HepG2 (cell line): ENCODE data around the gene ALCAM. TPM values are rescaled to one million over a fixed set of nuclear protein-coding genes. Genes with fewer than 3 reads are reported as not detected.
A peak's percentile ranks its signal among the peaks of the same experiment; 100 is the strongest.

Experiments used
- ATAC-seq: fragments of 200-7000 bp; cut with Tn5 transposase; 3 replicates; pipeline ENCODE4 v1.9.1; 2020; ENCODE audit warnings: mild to moderate bottlenecking, moderate library complexity
- Bru-seq: library from RNA; stranded (reverse); fragments of 400-500 nt; gene quantifications from one replicate; lab custom pipeline; 2021; lab: Mats Ljungman, UMichigan
- BruChase-seq, 2 experiments: library from RNA; stranded (reverse); fragments of 400-500 nt; gene quantifications; one replicate each; lab custom pipeline; 2021; lab: Mats Ljungman, UMichigan
- BruUV-seq: library from RNA; stranded (reverse); fragments of 400-500 nt; replicated peaks from 2 replicates; lab custom pipeline; 2021; lab: Mats Ljungman, UMichigan
- CTCF ChIA-PET: fragments of 300-600 bp; formaldehyde crosslinking; extraction: SDS; loops from one replicate; lab custom pipeline; 2021; ENCODE audit warnings: low total read pairs, inconsistent platforms, low intra/inter-chr PET ratio; lab: Yijun Ruan, JAX
- POLR2A ChIA-PET: fragments of 350-600 bp; sonication (Branson Sonifier 250); formaldehyde crosslinking; loops from one replicate; lab custom pipeline; 2020; ENCODE audit warnings: antibody characterized with exemption, inconsistent platforms; lab: Yijun Ruan, JAX
- DNase-seq: peaks from one replicate; pipeline ENCODE4 v3.0.0-alpha.2; 2015; ENCODE audit warnings: low spot score
- FAIRE-seq: peaks from 3 replicates; lab custom pipeline; 2011; peaks lifted over from hg19 to GRCh38; lab: Jason Lieb, UNC
- H2AFZ ChIP-seq: one replicate; pipeline ENCODE4 v1.6.1; 2011; ENCODE audit warnings: low read length, inconsistent platforms
- H3K27ac ChIP-seq: fragments of 300-600 bp; 3 replicates; pipeline ENCODE4 v1.8.0; 2011; ENCODE audit warnings: mixed run types, mild to moderate bottlenecking, mixed read lengths, low read length, inconsistent platforms; ENCODE audit not compliant: insufficient read depth; ENCODE audit errors: extremely low read length
- H3K27me3 ChIP-seq, 2 experiments: fragments of 200-600 bp in 1 of 2; 2 replicates in 1 of 2; 3 replicates in 1 of 2; pipeline versions ENCODE4 v1.6.0 to v1.8.0; 2011; ENCODE audit warnings: low read length in 2 of 2, mild to moderate bottlenecking in 2 of 2, moderate library complexity in 2 of 2, inconsistent platforms in 1 of 2; ENCODE audit not compliant: insufficient read depth in 2 of 2, control insufficient read depth in 1 of 2
- H3K36me3 ChIP-seq, 2 experiments: fragments of 200-600 bp in 1 of 2; replicated peaks in 1 of 2; 2 replicates in 1 of 2; 3 replicates in 1 of 2; pipeline versions ENCODE4 v1.5.1 to v1.8.0; 2011; ENCODE audit warnings: low read length in 2 of 2, inconsistent platforms in 1 of 2; ENCODE audit not compliant: insufficient read depth in 2 of 2, control insufficient read depth in 1 of 2
- H3K4me1 ChIP-seq: 2 replicates; pipeline ENCODE4 v1.5.1; 2012; ENCODE audit warnings: low read length, inconsistent platforms; ENCODE audit not compliant: insufficient read depth
- H3K4me2 ChIP-seq: 2 replicates; pipeline ENCODE4 v1.6.0; 2011; ENCODE audit warnings: low read depth, low read length, inconsistent platforms
- H3K4me3 ChIP-seq, 3 experiments: fragments of 200-600 bp in 1 of 3; sonication (generic), shearing (Covaris generic) in 1 of 3; replicated peaks in 1 of 3; 2 replicates each; pipeline ENCODE4 v1.5.1; 2011 to 2016; ENCODE audit warnings: low read length in 3 of 3, inconsistent platforms in 2 of 3, low read depth in 2 of 3, mild to moderate bottlenecking in 2 of 3, control low read depth in 1 of 3, mixed read lengths in 1 of 3; ENCODE audit not compliant: insufficient read depth in 1 of 3
- H3K79me2 ChIP-seq: one replicate; pipeline ENCODE4 v1.6.1; 2011; ENCODE audit warnings: low read length, inconsistent platforms; ENCODE audit not compliant: insufficient read depth
- H3K9ac ChIP-seq: 2 replicates; pipeline ENCODE4 v1.6.0; 2011; ENCODE audit warnings: mild to moderate bottlenecking, low read depth, low read length, inconsistent platforms; ENCODE audit not compliant: insufficient read depth
- H3K9me3 ChIP-seq: 2 replicates; pipeline ENCODE4 v1.5.1; 2012; ENCODE audit warnings: mild to moderate bottlenecking, low read length
- H4K20me1 ChIP-seq: 2 replicates; pipeline ENCODE4 v1.6.0; 2011; ENCODE audit warnings: inconsistent platforms, mild to moderate bottlenecking, low read length, moderate library complexity; ENCODE audit not compliant: insufficient read depth
- AHR ChIP-seq: IDR thresholded peaks from 2 replicates; pipeline ENCODE4 v1.6.1; 2018; ENCODE audit warnings: missing genetic modification reagents, missing compliant biosample characterization
- CHD2 ChIP-seq: IDR thresholded peaks from 2 replicates; pipeline ENCODE4 v1.6.1; 2011; ENCODE audit warnings: low read depth, low read length, improper control_type of control experiment
- HNRNPUL1 ChIP-seq: fragments of 200-400 bp; formaldehyde crosslinking; IDR thresholded peaks from 2 replicates; pipeline ENCODE4 v1.6.1; 2017; ENCODE audit warnings: low read depth, mild to moderate bottlenecking, low read length, moderate library complexity
- NCOA5 ChIP-seq: sonication (generic); formaldehyde crosslinking; IDR thresholded peaks from 2 replicates; pipeline ENCODE4 v1.4.0; 2020; ENCODE audit warnings: missing genetic modification reagents
- PAWR ChIP-seq: sonication (generic); formaldehyde crosslinking; IDR thresholded peaks from 2 replicates; pipeline ENCODE4 v1.4.0; 2020; ENCODE audit warnings: missing genetic modification reagents, mild to moderate bottlenecking, borderline replicate concordance
- RFX1 ChIP-seq: fragments of 450-650 bp; IDR thresholded peaks from 2 replicates; pipeline ENCODE4 v1.6.1; 2017
- SKI ChIP-seq: fragments of 450-650 bp; IDR thresholded peaks from one replicate; pipeline ENCODE4 v1.6.1; 2018; ENCODE audit warnings: mild to moderate bottlenecking; ENCODE audit not compliant: partially characterized antibody
- SOX13 ChIP-seq, 3 experiments: fragments of 450-650 bp in 1 of 3; sonication (generic) in 1 of 3; formaldehyde crosslinking in 1 of 3; IDR thresholded peaks in 2 of 3; conservative IDR thresholded peaks in 1 of 3; 2 replicates each; pipeline versions ENCODE4 v1.5.0 to v1.6.1; 2016 to 2020; ENCODE audit warnings: antibody characterized with exemption in 1 of 3, mild to moderate bottlenecking in 1 of 3, missing compliant biosample characterization in 1 of 3, missing genetic modification reagents in 1 of 3, moderate library complexity in 1 of 3
- SUZ12 ChIP-seq: fragments of 150-350 bp; IDR thresholded peaks from 2 replicates; pipeline ENCODE4 v1.6.1; 2014; ENCODE audit warnings: low read depth, low read length
- ZNF468 ChIP-seq: sonication (generic); formaldehyde crosslinking; IDR thresholded peaks from 2 replicates; pipeline ENCODE4 v1.8.0; 2022; ENCODE audit warnings: mild to moderate bottlenecking, moderate library complexity, missing genetic modification reagents
- WGBS: methylation state at CpG from one replicate; pipeline ENCODE4 v1.1.6; 2017; ENCODE audit warnings: low lambda C conversion rate; 5-methylcytosine and 5-hydroxymethylcytosine counted together
- in situ Hi-C: cut with HindIII; loops from 2 replicates; pipeline ENCODE4 v1.10.0; 2017; ENCODE audit warnings: low pct_unique_long_range_greater_than_20kb; ENCODE audit not compliant: extremely low pct_ligation_motif_present
- intact Hi-C: fragments of 100-400 bp; cut with micrococcal nuclease; formaldehyde crosslinking; loops from one replicate; pipeline ENCODE4 v1.10.0; 2022; ENCODE audit not compliant: unreplicated experiment
- long read RNA-seq, 2 experiments: library from RNA in 1 of 2; library from polyadenylated mRNA in 1 of 2; stranded (forward) in 1 of 2; unstranded in 1 of 2; transcript quantifications; one replicate each; pipeline ENCODE4 v2.0.0, GENCODE V29; 2019 to 2022
- polyA minus RNA-seq, 3 experiments: library from RNA; depleted of rRNA, polyadenylated mRNA; stranded (reverse); fragments of >200 nt; gene quantifications; 2 replicates each; pipeline ENCODE4 v1.2.3, GENCODE V29; 2011; ENCODE audit warnings: low replicate concordance in 1 of 3
- polyA plus RNA-seq, 8 experiments: library from polyadenylated mRNA; depleted of rRNA in 3 of 8; stranded (reverse) in 7 of 8; unstranded in 1 of 8; fragments of >200 nt; fragmentation: Illumina TruSeq in 4 of 8; extraction: Trizol in 4 of 8; gene quantifications; 2 replicates each; pipeline versions ENCODE4 v1.2.1 to v1.2.3, GENCODE V29; 2011 to 2016; ENCODE audit warnings: low read depth in 4 of 8, missing spikeins in 1 of 8, mixed read lengths in 1 of 8; ENCODE audit not compliant: insufficient read depth in 1 of 8
- total RNA-seq, 5 experiments: library from RNA; depleted of rRNA; stranded (reverse); fragments of >200 nt; fragmentation: Illumina TruSeq; extraction: Trizol; gene quantifications; 2 replicates each; pipeline ENCODE4 v1.2.3, GENCODE V29; 2016; ENCODE audit warnings: low read depth in 1 of 5
- TF ChIP-seq, protein P1 (sequence below): sonication (generic); formaldehyde crosslinking; IDR thresholded peaks from 2 replicates; pipeline ENCODE4 v1.5.0; 2020; ENCODE audit warnings: mild to moderate bottlenecking, low read depth, missing genetic modification reagents, borderline replicate concordance
- TF ChIP-seq, protein P2 (sequence below): sonication (generic); formaldehyde crosslinking; IDR thresholded peaks from 2 replicates; pipeline ENCODE4 v1.8.1; 2023; ENCODE audit warnings: missing genetic modification reagents, inconsistent platforms, borderline replicate concordance
- TF ChIP-seq, protein P3 (sequence below), 2 experiments: fragments of 450-650 bp in 1 of 2; sonication (generic) in 1 of 2; formaldehyde crosslinking; IDR thresholded peaks; 2 replicates each; pipeline versions ENCODE4 v1.5.0 to v1.8.0; 2020 to 2022; ENCODE audit warnings: mild to moderate bottlenecking in 1 of 2, missing genetic modification reagents in 1 of 2

Gene ALCAM
- total RNA-seq (2016; rRNA removed; fragmentation: Illumina TruSeq; extraction: Trizol) (17.7 and 33.1 TPM in 2 replicates), polyA plus RNA-seq (2011; rRNA removed) (22.3 and 26.0 TPM in 2 replicates), polyA minus RNA-seq (2011; rRNA and poly(A)+ RNA removed; ENCODE audit: low replicate concordance) (12.6 and 18.4 TPM in 2 replicates), Bru-seq, nascent RNA (percentile 86 among the genes with signal in this experiment), BruChase-seq, experiment 1, labeled RNA remaining after a 6-hour chase (percentile 75 among the genes with signal in this experiment), BruChase-seq, experiment 2, labeled RNA remaining after a 2-hour chase (percentile 77 among the genes with signal in this experiment)
- 1.7 and 1.8 TPM in 2 replicates for total RNA-seq (2016; cell fraction: cytosol; rRNA removed; fragmentation: Illumina TruSeq; extraction: Trizol; ENCODE audit: low read depth)
- 16.4 and 31.6 TPM in 2 replicates for total RNA-seq (2016; cell fraction: insoluble cytoplasmic fraction; rRNA removed; fragmentation: Illumina TruSeq; extraction: Trizol)
- total RNA-seq (2016; cell fraction: membrane; rRNA removed; fragmentation: Illumina TruSeq; extraction: Trizol): 6.7 and 7.8 TPM in 2 replicates
- 47.1 and 48.3 TPM in 2 replicates for total RNA-seq (2016; cell fraction: nucleus; rRNA removed; fragmentation: Illumina TruSeq; extraction: Trizol)
- 9.5 and 15.0 TPM in 2 replicates for polyA plus RNA-seq (2011; cell fraction: cytosol; rRNA removed)
- 13.1 and 13.6 TPM in 2 replicates for polyA plus RNA-seq (2011; cell fraction: nucleus; rRNA removed)
- 48.2 and 66.0 TPM in 2 replicates for polyA plus RNA-seq (2012)
- 1.1 TPM in 2 replicates for polyA plus RNA-seq (2016; cell fraction: cytosol; fragmentation: Illumina TruSeq; extraction: Trizol; ENCODE audit: low read depth)
- 13.5 and 13.7 TPM in 2 replicates for polyA plus RNA-seq (2016; cell fraction: insoluble cytoplasmic fraction; fragmentation: Illumina TruSeq; extraction: Trizol; ENCODE audit: low read depth)
- polyA plus RNA-seq (2016; cell fraction: membrane; fragmentation: Illumina TruSeq; extraction: Trizol; ENCODE audit: low read depth): 2.9 and 3.2 TPM in 2 replicates
- polyA plus RNA-seq (2016; cell fraction: nucleus; fragmentation: Illumina TruSeq; extraction: Trizol; ENCODE audit: insufficient read depth, low read depth): 40.6 and 40.7 TPM in 2 replicates
- polyA minus RNA-seq (2011; cell fraction: cytosol; rRNA and poly(A)+ RNA removed): 27.3 and 35.7 TPM in 2 replicates
- 78.7 and 87.5 TPM in 2 replicates for polyA minus RNA-seq (2011; cell fraction: nucleus; rRNA and poly(A)+ RNA removed)
- long read RNA-seq, experiment 1, full-length matches to known transcripts: 4 of 12 reads
- long read RNA-seq, experiment 1, partial matches to known transcripts: 4 of 12 reads
- long read RNA-seq, experiment 1, other reads (novel, unspliced or antisense): 4 of 12 reads
- long read RNA-seq, experiment 2, partial matches to known transcripts: 1 of 119 reads
- long read RNA-seq, experiment 2, other reads (novel, unspliced or antisense): 118 of 119 reads

DNA sequence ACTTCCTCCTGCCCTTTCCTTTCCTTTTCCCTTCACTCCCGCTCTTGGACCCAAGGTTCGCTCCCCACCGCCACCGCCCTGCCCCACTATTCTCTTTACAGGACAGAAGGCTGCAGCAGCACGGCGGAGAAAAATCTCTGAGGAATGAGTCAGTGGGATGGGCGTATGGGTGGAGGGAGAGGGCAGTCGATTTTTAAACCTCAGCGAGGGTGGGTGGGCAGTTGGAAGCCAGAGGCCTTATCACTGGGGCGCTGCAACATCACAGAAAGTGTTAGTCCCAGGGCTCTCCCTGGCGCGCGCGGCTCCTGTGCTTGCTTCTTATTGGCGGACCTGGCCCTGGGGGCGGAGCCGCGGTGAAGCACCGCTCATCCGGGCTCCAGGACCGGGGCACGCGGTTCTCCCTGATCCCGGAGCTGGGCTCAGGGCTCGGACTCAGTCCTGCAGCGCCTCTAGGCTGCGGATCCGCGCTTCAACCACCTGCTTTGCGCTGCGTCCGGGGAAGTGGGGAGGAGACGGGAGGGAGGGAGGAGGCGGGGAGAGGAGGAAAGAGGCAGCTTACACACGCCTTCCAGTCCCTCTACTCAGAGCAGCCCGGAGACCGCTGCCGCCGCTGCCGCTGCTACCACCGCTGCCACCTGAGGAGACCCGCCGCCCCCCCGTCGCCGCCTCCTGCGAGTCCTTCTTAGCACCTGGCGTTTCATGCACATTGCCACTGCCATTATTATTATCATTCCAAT is at the start of gene ALCAM:
Gene ALCAM (plus strand): TSS at position 584 of the 737 bp plus-strand sequence.
- ChIA-PET CTCF (interaction anchor here (0.7 to 1.5 kb wide), 3 partner anchors 144 to 770 kb away, joined by 3 to 4 read pairs (median 3); no protein-coding TSS in a partner anchor), POLR2A (interaction anchor here (0.6 to 7.5 kb wide), 6 partner anchors 9 to 152 kb away, joined by 3 to 99 read pairs (median 4); no protein-coding TSS in a partner anchor)
- Histone ChIP-seq H3K9ac (peak within 1 kb of the TSS; percentile 93), H3K27me3 (no peaks in the 10 kb centered on the region; a peak in 1 of 5 replicates), H2AFZ (peak within 1 kb of the TSS; percentile 17), H3K4me3 (peak within 1 kb of the TSS; percentile 81 to 91 (median 86)), H3K79me2 (peaks cover 45% of the 10 kb centered on the region), H3K4me2 (peak within 1 kb of the TSS; percentile 93), H3K4me1 (peaks cover 26% of the 10 kb centered on the region), H4K20me1 (no peaks in the 10 kb centered on the region), H3K27ac (peak within 1 kb of the TSS; percentile 90), H3K9me3 (no peaks in the 10 kb centered on the region), H3K36me3 (no peaks in the 10 kb centered on the region)
- WGBS: 0% methylated on average over 12 of the region's 48 CpGs
- in situ Hi-C loops: loop anchor here (5.0 to 25.0 kb wide), 2 partner anchors 146 to 754 kb away; no protein-coding TSS in a partner anchor
- BruUV-seq: no TSS peak
- peak; percentile 87 for ATAC-seq
- FAIRE-seq: peak; percentile 75
- intact Hi-C loops: loop anchor here (1.0 to 10.0 kb wide), 6 partner anchors 21 to 804 kb away; no protein-coding TSS in a partner anchor
- DNase-seq: peak; percentile 87
- TF ChIP-seq, protein P1, sequence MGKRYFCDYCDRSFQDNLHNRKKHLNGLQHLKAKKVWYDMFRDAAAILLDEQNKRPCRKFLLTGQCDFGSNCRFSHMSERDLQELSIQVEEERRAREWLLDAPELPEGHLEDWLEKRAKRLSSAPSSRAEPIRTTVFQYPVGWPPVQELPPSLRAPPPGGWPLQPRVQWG (CRISPR knock-in tag): no peak
- TF ChIP-seq, protein P2, sequence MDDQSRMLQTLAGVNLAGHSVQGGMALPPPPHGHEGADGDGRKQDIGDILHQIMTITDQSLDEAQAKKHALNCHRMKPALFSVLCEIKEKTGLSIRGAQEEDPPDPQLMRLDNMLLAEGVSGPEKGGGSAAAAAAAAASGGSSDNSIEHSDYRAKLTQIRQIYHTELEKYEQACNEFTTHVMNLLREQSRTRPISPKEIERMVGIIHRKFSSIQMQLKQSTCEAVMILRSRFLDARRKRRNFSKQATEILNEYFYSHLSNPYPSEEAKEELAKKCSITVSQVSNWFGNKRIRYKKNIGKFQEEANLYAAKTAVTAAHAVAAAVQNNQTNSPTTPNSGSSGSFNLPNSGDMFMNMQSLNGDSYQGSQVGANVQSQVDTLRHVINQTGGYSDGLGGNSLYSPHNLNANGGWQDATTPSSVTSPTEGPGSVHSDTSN: no peak
- TF ChIP-seq PAWR (CRISPR knock-in tag) (no peak), NCOA5 (CRISPR knock-in tag) (no peak), SKI (no peak), HNRNPUL1 (no peak), ZNF468 (CRISPR knock-in tag) (no peak), SUZ12 (no peak), SOX13 (IDR thresholded peaks at IDR 0.05) (no peak), SOX13 (CRISPR knock-in tag; conservative IDR thresholded peaks at IDR 0.05 in 1 of 2, IDR thresholded peaks at IDR 0.05 in 1 of 2) (peak in 1 of 2 experiments; percentile 60; a peak in 1 of 4 replicates), AHR (CRISPR knock-in tag) (0 out of 2 replicates have a peak, but pooled peaks have one; percentile 6), CHD2 (no peak), RFX1 (no peak)
- TF ChIP-seq, protein P3, sequence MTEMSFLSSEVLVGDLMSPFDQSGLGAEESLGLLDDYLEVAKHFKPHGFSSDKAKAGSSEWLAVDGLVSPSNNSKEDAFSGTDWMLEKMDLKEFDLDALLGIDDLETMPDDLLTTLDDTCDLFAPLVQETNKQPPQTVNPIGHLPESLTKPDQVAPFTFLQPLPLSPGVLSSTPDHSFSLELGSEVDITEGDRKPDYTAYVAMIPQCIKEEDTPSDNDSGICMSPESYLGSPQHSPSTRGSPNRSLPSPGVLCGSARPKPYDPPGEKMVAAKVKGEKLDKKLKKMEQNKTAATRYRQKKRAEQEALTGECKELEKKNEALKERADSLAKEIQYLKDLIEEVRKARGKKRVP (CRISPR knock-in tag; IDR thresholded peaks at IDR 0.05): peak in 1 of 2 experiments; percentile 51; a peak in 1 of 4 replicates
